ENCODE results near the gene QSOX1.

- TF ChIP-seq CTCF (IDR thresholded peaks at IDR 0.05; ENCODE audit: extremely low read depth in 1 of 2, insufficient read depth in 1 of 2, low read depth in 1 of 2, low read length in 2 of 2): peak; percentile 63 to 81
- TF ChIP-seq JUN (IDR thresholded peaks at IDR 0.05; ENCODE audit: borderline replicate concordance, insufficient read depth, insufficient read length, low read depth): no peak
- TF ChIP-seq POLR2A (IDR thresholded peaks at IDR 0.05; ENCODE audit: low read depth, low read length): no peak
- TF ChIP-seq GATA2 (IDR thresholded peaks at IDR 0.05; ENCODE audit: insufficient read depth, insufficient read length, low read depth, low read length): no peak
Observed at GRCh38 chr1:180168786-180169639, 14.3 kb downstream of the QSOX1 start.

Measured in endothelial cell of umbilical vein (primary cell).